ENCODE data around the gene TRIM17.
A peak's percentile ranks its signal among the peaks of the same experiment; 100 is the strongest.

Gene TRIM17, protein sequence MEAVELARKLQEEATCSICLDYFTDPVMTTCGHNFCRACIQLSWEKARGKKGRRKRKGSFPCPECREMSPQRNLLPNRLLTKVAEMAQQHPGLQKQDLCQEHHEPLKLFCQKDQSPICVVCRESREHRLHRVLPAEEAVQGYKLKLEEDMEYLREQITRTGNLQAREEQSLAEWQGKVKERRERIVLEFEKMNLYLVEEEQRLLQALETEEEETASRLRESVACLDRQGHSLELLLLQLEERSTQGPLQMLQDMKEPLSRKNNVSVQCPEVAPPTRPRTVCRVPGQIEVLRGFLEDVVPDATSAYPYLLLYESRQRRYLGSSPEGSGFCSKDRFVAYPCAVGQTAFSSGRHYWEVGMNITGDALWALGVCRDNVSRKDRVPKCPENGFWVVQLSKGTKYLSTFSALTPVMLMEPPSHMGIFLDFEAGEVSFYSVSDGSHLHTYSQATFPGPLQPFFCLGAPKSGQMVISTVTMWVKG

DNA sequence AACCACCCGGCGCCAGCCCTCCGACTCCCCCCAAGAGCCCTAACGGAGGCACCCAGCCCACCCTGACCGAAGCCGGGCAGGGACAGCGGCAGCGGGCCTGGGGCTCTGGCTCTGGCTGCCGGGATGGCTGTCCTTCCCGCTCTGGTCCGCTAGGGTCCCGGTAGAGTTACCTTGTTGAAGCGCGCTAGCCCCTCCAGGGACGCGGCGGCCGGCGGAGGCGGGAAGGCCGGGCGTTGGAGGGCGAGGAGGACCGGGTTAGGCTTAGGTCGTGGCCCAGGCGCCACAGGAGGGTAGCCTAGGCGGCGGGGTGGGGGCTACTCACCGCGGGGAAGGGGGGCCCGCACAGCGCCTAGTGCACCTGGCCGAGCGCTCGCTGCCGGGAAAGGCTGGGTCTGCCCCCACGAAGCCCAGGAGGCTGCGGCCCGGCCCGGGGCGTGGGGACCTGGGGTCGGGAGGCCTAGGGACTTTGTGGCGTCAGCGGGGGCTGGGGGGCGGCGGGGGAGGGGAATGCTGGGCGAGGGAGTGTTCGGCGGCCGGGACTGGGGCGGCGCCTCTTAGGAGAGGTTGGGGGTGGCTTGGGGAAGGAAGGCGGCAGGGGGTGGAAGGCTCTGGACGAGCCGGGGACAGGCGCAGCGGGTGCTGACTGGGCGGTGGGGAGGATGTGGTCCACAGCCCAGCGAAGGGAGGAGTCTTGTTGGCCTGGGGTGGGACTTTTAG lies at the start of gene TRIM17:
TSS of gene TRIM17 (minus strand) at position 645 of the 717 bp plus-strand sequence. CDS start 1,789 bp downstream, outside the sequence.
- DNase-seq: peak; percentile 40

DNA sequence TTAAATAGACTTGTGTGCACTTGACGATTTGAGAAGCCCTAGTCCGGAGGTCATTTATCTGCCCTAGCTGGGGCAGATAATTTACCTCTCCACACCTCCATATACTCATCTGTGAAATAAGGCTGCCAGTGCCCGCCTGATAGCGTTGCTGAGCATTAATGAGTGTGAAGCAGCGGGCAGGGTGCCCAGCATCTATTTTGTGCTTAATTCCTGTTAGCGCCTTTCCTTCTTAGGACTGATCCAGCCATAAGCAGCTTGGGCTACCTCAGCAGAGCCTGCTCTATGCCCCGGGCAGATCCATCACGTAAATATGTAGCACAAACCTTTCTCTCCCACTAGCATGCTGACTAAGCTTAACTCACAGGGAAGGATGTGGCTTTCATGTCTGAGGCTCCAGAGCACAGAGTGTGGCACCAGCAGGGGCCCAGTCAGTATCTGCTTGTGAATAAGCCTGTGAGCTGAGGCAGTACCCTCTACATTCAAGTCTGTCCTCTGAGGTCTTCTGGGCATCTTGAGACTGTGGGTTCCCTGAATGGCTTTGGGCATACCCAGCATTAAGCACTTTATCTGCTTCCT lies 49.0 kb upstream of the TRIM17 start:
- DNase-seq: no peak

DNA sequence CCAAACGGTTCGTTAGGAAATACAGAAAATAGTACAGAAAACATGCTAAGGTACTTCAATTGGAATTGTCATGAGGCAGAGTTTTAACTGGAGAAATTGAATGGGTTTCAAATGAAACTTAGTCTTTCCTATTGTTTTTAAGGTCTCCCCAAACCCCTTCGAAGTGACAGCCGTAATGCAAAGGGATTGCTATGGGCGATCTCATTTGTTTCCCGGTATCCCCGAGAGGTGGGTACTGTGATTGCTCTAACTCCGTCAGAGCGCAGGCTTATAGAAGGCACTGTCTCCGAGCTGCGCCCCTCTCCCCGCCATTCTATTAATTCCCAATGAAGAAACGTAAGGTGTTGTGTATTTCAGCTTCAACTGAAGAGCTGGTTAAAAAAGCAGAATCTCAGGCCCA lies 48.5 kb upstream of the TRIM17 start:
- DNase-seq: no peak

DNA sequence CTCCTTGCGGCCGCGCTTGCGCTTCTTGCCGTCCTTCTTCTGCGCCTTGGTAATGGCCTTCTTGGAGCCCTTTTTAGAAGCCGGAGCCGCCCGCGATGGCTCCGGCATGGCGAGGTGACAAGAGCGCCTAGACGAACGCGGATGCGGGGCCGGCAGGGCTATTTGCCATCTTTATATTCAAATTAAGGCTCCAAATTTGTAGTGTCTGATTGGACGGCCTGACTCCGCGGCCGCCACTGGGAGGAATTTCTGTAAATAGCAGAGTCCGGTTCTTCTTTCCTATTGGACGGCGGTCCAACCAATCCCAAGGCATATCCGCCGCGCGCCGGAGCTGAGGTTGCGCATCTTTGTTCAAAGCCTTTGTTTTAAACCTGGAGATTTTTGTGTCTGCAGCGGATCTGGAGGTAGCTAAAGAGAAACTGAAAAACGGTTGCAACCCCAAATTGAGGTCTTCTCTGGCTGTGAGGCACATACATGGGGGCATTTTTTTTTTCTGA lies 47.9 kb upstream of the TRIM17 start:
- DNase-seq: peak; percentile 85

DNA sequence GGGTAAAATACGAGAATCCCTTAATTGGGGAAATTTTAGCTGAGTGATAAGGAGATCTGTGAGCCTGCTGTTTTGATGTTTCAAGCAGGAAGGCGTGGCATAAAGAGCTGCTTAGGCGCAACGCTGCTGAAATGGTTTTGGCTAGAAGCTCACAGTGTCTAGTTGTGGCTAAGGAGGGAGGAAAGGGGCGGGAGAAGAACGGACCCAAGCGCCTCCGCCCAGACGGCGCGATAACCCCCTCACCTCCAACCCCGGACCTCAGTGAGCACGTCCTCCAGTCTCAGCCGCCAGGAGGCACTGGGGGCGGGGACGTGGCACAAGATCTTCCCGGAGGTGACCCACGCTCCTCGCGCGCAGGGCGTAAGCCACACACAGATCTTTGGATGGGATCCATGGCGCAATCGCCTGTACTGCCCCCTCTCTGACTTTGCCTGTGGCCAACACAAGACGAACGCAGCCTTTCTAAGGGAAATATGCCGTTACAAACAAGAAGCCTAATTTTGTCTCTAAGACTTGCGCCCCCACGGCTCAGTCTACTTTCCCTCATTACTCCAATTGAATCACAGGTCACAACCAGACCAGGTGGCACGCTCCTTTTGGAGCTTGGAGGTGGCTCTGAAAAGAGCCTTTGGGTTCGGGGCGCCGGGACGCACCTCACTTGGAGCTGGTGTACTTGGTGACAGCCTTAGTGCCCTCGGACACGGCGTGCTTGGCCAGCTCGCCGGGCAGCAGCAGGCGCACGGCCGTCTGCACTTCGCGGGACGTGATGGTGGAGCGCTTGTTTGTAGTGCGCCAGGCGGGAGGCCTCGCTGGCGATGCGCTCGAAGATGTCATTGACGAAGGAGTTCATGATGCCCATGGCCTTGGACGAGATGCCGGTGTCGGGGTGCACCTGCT lies 47.1 kb upstream of the TRIM17 start:
- peak; percentile 15 for DNase-seq

DNA sequence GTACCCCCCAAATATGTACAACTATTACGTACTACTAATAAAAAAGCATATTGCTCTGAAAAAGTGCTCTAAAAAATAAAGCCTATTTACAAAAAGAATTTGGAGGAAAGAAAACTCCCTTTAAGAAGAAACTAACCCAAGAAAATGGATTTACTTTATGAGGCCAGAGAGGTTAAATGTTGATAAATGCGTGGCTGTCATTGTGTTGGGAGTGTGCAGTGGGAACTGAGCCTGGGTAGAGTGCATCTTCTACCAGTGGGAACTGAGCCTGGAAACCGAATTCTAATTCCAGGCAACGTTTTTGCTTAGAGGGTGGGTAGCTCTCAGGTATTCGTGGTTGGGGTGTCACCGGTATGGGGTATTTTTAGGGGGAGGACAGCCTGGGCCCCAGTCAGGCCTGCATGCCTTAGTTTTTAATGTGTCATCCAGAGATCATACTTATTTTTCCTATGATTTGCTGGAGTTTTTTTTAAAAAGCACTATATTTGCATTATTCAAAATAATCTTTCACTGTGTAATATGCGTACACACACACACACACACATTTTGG lies 46.4 kb upstream of the TRIM17 start:
- DNase-seq: no peak

DNA sequence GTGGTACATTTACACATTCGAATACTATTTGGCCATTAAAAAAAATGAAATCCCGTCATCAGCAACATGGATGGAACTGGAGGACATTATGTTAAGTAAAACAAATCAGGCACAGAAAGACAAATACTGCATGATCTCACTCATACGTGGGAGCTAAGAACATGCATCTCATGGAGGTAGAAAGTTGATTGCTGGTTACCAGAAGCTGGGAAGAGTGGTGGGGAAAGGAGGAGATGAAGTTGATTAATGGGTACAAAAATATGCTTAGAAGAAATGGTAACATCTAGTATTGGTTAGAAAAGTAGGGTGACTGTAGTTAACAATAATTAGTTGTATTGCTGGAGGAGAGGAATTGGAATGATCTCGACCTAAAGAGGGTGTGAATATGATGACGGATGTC lies 45.9 kb upstream of the TRIM17 start:
- no peak for DNase-seq

DNA sequence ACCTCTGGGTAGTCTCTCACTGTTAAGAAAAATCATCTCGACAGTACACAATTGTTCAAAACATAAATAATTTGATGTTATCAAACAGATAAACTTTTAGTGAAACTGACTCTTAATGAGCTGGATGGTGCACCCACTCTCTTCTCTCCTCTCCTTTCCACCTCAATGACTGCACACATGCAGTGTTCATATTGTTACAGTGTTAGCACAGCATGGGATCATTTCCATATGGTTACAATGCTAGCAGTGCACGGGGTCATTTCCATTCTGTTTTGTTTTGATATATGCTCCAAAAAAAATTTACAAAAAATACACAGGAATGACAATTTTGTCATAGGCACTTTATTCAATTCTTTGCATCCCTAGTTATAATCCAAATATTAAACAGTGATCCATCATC lies 44.2 kb upstream of the TRIM17 start:
- DNase-seq: no peak

DNA sequence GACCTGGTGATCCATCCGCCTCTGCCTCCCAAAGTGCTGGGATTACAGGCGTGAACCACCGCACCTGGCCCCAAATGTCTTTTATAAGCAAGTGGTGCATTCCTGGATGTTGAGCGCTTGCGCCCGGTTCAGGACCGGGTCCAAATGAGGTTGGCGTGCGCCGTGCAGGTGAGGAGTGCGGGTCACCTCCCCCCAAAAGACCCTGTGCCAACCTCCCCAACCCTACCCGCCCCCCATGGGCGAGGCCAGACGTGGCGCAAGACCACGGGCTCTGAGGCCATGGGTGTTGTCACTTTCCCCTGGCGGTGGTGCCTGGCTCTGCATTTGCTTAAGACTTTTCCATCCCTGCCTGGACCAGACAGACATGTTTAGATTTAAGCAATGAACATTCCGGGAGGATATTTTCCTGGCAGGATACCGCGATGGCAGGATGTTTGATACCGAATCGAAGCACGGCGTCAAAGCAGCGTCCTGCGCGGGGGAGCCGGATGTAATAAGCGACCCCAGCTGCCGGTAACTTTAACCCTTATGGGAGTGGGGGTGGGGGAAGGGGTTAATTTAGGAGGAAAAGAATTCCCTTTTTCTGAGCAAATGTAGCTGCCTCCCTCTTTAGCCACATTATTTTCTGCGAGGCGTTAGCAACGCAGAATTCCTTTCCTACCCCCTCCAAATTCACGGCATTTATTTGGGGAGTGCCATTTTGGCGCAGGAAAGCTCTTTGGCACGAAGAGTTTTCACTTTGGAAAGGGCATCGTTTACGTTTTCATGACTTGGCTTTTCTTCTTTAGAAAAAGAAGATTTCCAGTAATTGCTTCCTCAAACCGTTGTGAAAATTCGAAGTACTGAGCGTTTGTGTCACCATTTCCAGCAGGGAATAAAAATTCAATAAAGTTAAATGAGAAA lies 42.7 kb upstream of the TRIM17 start:
- peak; percentile 53 for DNase-seq

DNA sequence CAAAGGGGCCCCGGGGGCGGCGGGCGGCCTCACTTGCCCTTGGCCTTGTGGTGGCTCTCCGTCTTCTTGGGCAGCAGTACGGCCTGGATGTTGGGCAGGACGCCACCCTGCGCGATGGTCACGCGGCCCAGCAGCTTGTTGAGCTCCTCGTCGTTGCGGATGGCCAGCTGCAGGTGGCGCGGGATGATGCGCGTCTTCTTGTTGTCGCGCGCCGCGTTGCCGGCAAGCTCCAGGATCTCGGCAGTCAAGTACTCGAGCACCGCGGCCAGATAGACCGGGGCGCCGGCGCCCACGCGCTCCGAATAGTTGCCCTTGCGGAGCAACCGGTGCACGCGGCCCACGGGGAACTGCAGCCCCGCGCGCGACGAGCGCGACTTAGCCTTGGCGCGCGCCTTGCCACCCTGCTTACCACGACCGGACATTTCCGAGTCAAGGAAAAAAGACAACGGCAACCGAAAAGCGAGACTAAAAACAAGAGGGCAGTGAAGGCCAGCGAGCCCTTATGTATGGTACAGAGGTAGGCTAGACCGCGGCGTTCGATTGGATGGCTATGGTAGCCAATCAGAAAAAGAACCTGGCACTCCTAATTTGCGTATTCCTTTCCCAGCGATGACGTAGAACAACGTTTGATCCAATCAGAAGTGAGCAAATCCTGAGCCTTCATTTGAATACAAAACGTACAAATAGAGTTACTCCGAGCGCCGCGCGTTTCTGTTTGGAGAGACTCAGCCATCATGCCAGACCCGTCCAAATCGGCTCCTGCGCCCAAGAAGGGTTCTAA lies 40.9 kb upstream of the TRIM17 start:
- DNase-seq: peak; percentile 76

DNA sequence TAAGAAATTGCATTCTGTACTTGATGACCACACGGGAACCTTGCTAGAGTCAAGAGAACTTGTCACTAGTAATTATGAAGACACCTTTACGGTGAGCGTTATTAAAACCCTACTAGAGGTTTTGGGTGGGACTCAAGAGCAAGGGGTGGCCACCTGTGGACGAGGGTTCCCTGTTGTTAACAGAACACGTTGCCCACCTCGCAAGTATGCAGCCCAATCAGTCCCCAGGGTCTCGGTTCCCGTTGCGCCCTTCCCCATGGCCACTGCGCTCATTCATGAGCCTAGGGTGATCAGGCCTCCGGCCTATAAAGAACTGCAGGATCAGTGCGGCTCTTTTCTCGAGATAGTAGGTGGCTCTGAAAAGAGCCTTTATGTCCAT lies 40.3 kb upstream of the TRIM17 start:
- no peak for DNase-seq

DNA sequence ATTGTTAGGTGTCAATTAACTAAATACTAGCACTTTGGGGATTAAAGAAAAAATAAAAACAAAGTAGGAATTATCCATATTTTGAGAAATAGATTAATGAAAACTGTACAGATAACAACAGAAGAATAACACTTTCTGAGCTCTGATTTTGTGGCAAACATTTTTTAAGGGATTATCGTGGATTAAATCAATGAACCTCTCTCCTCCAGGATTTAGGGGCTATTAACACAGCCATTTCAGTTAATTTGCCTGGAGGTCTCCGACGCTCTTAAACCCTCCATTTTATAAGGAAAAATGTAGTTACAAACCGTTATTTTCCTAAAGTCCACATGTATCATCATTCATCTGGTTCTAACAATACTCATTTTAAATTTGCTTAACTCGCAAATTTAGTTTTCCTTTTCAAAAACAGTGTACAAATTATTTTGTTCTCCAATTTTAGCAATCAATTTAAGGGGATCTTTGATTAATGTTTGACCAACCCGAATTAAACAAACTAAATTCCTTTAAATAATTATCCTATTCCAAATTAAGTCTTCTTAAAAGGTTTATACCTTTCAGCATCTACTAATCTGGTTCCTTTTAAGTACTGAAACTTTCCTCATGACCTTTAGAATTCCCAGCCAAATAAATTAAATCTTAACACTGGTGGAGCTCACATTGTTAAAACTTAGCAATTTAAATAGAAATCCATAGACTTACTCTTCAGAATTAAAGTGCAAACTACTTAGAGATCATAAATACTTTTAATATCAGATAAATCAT lies 39.8 kb upstream of the TRIM17 start:
- no peak for DNase-seq

DNA sequence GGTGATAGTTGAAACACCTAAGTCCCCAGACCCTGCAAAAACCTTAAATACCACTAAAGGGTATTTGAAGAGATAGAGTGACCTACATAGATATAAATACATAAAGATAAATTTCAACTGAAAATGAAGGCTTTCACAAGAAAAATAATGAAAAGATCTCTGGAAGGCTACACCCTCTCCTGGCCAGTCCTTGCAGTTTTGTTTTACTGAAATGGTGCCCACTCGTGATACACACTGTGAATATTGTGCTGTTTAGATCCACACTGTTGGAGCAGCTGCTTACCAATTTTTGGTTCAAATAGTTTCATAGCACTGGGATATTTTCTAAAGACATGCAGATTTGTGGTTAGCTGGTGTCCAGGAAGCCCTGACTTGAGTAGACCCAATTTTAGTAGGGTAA lies 39.1 kb upstream of the TRIM17 start:
- DNase-seq: no peak

DNA sequence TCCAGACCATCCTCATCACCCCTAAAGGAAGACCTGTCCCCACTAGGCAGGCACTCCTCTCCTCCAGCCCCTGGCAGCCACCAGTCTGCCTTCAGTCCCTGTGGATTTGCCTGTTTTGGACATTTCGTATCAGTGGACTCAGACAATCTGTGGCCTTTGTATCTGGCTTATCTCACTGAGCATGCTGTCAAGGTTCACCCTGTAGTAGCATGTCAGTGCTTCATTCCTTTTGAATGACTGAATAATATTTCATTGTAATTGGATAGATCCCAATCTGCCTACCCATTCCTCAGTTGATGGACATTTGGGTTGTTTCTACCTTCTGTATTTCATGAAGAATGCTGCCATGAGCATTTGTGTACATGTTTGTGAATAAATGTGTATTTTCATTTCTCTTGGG lies 37.6 kb upstream of the TRIM17 start:
- DNase-seq: no peak

DNA sequence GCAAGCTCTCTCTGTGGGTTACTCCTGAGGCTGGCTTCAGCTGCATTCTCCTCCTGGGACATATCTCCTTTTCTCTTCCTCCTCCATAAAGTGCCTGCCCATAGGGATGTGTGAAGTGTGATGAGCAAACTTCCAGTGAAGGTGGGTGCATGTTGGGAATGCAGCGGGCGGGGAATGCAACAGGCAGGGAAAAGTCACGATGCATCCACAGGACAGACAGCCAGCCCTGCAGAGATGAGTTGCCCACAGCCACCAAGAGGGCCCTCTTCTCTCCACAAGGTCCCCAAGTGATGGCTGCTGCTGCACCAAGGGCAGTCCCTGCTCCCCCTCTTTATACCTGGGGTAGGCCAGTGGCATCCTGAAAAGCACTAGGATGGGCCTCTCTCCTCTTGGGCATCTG lies 37.0 kb upstream of the TRIM17 start:
- no peak for DNase-seq

DNA sequence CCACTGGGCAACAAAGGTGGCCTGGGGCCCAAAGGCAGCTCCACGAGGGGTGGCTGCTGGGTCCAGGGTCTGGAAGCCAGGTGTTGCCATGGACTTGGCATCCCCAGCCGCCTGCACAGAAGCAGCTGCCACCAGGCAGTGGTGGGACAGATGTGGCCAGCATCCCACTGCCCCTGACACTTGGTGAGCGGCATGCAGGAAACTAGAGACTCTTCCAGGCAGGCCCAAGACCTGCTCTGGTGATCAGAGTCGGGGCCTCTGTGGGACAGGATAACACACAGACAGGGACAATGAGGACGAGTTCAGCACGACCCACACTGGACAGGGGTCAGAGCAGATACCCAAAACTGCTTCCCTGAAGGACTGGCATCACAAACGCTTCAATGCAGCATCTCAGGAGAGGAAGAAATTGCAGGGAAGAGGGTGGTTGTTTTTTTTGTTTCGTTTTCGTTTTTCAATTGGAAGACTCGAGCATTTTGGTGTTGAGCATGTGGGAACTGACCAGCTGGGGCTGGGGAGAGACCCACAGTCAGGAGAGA lies 36.4 kb upstream of the TRIM17 start:
- DNase-seq: no peak

DNA sequence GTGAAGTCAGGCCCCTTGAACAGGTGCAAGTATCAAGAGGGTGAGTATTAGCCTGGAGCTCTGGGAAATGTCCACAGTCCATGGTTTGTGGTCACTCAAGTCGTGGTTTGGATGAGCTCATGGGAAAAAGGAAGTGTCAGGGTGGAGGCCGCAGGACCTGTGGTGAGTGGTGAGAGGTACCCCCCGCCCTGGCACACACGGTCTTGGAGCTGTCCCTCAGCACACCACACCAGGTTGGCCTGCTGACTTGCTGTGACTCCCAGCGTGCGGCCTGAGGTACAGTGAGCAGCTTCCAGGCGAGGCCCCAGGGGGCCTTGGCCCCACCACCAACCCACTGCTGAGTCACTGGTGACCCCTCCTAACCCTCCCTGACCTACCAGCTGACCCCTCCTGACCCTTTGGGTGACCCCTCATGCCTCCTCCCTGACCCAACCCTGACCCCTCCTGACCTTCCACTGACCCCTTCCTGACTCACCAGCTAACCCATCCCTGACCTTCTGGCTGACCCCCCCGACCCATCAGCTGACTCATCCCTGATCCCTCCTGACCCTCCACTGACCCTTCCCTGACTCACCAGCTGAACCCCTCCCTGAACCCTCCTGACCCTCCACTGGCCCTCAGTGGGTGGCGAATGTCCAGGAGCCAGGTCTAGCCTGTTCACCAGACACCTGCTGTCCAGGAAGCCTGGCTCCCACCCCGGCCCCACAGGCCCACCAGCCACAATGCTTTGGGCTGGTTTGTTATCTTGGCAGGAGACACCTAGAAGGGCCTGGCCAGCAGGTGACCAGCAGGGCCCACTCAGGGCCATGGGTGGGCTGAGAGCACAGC lies 35.7 kb upstream of the TRIM17 start:
- no peak for DNase-seq

DNA sequence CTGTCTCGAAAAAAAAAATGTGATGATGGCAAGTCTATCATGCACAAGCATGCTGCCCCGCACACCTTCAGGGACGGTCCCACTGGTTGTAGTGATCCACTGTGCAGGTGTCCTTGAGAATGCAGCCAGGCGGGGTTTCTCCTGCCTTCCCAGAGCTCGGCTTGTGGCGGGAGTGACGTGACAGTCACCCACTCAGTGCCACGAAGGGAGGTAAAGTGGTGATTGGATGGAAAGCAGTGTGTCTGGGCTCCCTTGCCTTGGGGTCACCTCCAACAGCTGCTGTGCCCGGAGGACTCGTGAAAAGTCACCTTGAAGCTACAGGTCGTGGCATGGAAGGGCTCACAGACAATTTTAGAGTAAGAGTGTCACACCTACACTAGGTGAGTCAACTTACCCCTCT lies 33.5 kb upstream of the TRIM17 start:
- no peak for DNase-seq

Measured in activated CD4-positive, alpha-beta T cell treated with anti-CD3 and anti-CD28 coated beads, Interleukin-2, amount 50 U/mL, for 1 hour (primary cell).